G401 (cell line): ENCODE measurements around the gene CXXC5. TPM values are rescaled to one million over a fixed set of nuclear protein-coding genes. Genes with fewer than 3 reads are reported as not detected.

Experiments
- DNase-seq: peaks from one replicate; pipeline ENCODE4 v3.0.0-alpha.2; 2015; ENCODE audit warnings: low spot score
- in situ Hi-C: cut with HindIII; loops from 2 replicates; pipeline ENCODE4 v1.10.0; 2016; ENCODE audit warnings: low sequenced_read_pairs, mixed read lengths
- total RNA-seq: library from RNA; depleted of rRNA; stranded (reverse); fragments of >200 nt; shearing (Covaris generic); gene quantifications from 2 replicates; pipeline ENCODE4 v1.2.3, GENCODE V29; 2014

Gene CXXC5
- total RNA-seq, 1 experiment from 2014 or later, result 280 TPM

DNA sequence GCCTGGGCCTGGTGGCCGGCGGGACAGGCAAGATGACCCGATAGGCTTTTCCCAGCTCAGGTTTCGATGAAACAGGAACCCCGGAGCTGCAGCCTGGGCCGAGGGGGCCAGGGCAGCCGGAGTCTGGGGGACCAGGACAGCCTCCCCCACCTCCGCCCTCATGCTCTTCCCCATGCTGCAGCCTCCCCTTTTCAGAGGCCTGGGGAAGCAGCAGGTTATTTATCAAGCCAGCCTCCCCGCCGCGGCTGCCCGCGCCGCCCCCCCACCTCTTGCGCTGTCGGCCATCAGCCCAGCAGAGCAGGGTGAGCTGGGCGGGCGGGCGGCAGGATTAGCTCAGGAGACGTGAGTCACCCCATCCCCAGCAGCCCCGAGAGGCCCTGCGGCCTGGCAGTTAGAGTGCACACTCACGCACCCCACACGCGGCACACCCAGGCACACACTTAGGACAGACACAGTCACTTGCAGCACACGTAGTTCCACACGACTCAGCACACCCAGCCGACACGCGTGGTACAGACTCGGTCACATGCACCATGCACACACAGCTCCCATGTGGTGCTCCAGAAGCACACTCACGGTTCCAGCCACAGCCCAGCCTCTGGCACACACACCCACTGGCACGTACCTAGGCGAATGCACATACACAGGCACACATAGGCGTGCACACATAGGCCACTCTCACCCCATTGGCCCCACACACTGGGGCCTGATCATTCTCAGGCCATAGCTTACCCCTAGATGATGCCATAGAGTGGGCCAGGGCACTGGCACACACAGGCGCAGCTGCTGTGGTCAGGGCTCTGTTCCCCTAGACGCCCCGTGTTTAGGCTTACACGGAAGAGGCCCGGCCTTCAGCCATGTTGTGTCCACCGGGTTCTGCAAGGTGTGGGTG lies 13.0 kb downstream of the CXXC5 start:
- in situ Hi-C loops, result no loop called here
- DNase-seq, result no peak

DNA sequence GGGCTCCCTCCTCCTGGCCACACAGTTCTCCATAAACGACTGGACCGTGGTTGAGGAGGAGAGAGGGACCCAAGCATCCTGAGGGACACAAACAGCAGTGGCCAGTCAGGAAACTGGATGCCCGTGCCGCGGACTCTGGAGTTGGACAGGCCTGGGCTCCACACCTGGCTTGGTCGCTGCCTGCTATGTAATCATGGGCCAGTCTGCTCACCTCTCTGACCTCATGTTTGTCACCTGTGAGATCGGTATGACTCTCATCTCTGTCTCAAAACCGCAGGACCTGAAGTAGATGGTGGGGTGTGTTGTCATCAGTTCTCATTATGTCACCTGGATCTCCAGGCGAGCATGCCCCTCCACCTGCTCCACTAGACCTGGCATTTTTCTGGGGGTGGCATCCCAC lies 14.5 kb downstream of the CXXC5 start:
- in situ Hi-C loops, result no loop called here
- DNase-seq, result no peak

DNA sequence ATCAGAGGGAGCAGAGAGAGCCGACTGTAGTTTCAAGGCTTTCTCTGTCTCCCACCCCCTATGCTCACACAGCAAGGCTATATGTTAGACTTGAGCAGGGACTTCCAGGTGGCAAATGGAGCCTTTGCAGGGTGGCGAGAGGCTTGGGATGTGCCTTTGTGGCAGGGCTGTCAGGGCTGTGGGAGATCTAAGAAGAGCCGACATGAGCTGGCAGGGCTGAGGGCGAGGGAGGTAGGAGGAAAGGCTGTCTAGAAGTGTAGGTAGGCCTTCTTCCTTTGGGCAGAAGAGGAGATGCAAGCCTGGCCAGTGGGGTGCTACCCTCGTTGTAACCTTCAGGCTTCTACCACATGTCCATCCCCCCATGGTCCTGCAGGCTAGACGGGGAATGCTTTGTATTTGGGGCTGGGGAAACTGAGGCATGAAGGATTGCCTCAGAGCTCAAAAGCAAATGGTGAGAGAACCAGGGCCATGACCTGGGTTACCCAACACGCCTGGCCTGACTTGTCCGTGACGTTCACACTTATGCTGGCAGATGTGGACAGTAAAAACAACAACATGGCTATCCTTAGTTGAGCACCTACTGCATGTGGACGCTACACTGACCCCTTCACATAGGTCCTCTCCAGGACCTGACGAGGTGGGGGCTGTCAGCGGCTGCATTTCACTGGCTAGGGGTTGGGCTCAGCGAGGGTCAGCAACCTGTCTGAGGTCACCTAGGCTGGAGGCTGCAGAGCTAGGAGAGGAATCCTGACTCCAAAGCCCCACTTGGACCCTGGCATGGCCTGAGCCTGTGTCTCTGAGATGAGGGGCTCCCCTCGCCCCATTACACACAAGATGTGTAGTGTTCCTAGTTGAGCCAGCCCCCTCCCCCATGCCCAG lies 15.3 kb downstream of the CXXC5 start:
- DNase-seq, result no peak
- in situ Hi-C loops, result no loop called here

DNA sequence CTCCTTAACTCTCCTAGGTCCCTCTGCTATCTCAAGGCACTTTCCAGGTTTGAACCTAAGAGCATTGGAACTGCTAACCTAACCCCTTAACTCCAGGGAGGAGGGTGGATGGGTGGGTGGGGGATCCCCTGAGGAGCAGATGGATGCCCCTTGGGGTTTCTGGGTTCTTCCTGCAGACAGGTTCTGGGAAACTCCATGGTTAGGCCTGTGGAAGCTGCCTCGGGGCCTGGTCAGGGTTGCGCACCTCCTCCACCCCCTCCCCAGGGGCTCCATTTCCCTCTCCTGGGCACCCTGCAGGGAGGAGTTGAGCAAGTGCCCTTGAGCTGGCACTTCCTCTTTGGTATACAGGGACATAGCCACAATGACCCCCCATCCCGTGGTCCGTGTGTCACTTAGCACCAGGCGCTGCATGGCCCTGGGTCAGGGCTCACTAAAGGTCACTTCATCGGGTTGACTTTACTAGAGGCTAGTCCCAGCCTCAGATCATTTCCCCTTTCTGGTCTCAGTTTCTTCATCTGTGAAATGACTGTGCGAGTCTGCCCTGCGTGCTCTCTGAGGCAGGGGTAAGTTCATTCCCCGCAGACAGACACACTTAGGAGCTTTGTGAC lies 16.0 kb downstream of the CXXC5 start:
- in situ Hi-C loops, result no loop called here
- no peak for DNase-seq

DNA sequence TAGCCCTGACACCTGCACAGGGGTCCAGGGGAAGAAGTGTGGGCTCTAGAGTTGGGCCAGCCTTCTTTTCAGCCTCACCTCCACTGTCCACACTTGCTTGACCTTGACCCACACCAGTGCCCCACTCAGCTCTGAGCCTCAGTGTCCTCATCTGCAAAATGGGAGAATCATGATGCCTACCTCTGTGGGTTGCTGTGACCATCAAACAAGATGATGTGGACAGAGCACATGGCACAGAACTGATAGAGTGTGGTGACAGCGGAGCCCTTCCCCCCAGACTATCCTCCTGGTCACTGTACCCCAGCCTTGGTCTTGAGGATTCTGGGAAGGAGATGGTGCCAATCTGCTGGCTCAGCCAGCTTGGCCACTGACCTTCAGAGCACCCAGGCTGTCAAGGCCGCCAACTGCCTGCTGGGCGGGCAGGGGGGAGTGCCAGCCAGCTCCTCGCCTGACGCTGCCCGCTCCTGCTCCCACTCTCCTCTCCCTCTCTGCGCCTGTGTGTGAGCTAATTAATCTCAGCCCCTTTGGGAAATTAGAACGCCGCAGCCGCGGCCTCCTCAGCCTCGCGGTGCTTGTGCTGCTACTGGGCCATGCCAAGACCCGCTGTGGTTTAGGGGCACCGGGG lies 16.7 kb downstream of the CXXC5 start:
- in situ Hi-C loops, result no loop called here
- peak; percentile 83 for DNase-seq

DNA sequence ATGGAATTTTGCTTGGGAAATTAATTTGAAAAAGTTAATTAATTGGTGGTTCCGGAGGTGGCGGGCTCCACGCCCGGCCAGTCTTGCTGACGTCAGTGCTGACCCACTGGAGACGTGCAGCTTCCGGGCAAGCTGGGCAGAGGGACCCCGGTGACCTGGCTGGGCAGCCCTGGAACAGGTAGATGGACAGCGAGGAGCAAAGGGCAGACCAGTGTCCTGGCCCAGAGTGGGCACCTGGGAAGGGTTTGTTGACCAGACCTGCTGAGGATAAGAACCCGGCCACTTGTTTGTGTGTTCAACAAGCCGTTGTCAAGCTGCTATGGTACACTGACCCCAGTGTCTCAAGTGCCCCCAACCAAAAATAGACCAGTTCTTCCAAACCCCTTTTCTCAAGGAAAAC lies 17.5 kb downstream of the CXXC5 start:
- no peak for DNase-seq
- in situ Hi-C loops, result no loop called here

DNA sequence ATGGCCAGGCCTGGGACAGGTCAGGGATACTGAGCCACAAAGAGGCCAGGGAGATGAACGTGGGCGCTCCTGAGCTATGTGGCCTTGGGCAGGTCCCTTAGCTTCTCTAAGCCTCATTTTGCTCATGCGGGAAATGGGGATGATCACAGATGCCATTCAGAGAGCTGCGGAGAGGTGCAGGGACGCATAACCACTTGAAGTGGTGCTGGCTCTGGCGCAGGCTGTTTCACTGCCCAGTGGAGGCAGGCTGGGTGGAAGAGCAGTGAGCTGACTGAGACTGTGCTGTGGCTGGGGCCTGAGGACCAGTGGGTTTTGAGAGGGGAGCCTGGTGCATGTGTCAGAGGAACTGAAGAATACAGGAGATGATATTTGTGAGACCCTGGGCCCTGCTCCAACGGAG lies 18.4 kb downstream of the CXXC5 start:
- in situ Hi-C loops, result no loop called here
- DNase-seq, result no peak

DNA sequence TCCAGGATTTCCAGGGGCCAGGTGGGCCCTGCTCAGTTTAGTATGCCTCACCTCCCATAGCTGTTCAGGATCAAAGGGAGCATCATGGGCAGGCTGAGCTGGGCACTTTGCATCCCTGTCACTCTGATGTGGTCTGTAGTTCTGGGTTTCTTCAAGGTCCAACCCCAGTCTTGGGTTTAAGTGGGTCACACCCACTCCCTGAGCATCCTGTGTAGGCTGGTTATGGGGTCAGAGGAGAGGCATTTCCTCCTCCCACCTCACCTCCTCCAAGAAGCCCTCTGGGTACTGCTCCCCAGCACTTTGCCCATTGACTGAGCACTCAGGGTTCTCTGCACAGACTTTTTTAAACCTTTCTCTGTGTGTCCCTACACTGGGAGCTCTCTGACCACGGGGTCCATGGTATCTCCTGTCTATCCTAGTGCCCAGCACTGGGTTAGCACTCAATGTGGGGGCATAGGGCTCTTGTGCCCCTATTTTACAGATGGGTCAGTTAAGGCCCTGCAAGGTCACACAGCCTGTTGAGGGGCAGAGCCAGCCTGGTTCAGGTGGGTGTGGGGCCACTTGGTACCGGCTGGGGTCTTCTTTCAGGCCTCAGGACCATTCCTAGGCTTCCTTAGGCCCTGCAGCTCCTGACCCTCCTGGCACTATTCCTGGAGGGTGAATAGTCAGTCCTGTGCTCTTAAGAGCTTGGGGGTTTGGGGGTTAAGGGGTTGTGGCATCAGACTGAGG lies 19.0 kb downstream of the CXXC5 start:
- in situ Hi-C loops, result no loop called here
- DNase-seq, result no peak

DNA sequence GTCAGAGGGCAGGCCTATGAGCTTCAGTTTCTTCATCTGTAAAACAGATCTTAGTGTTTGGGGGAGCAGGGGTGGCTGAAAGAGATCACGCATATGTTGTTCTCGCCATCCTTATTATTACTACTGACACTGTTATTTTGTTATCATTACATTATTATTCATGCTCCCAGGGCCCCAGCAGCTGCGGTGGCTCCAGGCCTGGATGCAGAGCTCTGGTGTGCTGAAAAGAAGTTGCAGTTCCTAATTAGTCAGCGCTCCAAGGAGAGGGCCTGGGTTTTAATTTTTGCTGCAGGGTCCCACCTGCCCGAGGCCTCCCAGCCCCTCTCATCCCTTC lies 19.5 kb downstream of the CXXC5 start:
- in situ Hi-C loops, result no loop called here
- DNase-seq, result no peak

DNA sequence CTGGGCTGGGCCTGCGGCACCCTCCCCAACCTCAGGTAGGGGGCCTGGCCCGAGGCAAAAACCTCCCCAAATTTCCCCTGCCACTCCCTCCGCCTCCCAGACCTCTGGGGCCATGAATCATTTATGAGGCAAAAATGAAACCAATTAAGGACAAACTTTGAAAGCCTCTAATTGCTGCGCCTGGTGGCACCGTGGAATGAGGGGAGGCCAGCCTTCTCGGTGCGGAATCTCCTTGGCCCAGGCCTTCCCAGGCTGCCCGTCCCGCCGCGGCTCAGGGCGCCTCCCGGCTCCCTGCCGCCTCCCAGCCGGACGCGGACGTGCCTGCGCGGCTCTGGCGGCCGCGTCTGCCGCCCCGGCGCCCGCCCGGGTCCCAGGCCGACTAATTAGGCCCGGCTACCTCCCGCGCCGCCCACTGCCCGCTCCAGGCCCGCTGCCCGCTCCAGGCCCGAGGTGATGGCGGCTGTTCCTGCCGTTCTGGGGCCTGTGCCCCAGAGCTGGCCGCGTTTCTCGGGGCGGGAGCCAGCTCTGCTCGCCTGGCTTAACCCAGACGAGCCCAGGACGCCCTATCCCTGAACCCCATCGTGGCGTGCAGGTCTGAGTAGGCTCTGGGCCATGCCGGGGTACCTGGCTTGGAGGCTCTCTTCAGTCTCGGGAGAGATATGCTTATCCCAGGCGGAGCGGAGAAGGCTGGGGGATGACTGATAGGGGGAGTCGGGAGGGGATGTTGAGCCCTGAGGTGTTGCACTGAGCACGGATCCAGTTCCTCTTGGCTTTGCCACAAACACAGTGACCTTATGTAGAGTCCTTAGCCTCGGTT lies 20.1 kb downstream of the CXXC5 start:
- no peak for DNase-seq
- in situ Hi-C loops, result no loop called here

DNA sequence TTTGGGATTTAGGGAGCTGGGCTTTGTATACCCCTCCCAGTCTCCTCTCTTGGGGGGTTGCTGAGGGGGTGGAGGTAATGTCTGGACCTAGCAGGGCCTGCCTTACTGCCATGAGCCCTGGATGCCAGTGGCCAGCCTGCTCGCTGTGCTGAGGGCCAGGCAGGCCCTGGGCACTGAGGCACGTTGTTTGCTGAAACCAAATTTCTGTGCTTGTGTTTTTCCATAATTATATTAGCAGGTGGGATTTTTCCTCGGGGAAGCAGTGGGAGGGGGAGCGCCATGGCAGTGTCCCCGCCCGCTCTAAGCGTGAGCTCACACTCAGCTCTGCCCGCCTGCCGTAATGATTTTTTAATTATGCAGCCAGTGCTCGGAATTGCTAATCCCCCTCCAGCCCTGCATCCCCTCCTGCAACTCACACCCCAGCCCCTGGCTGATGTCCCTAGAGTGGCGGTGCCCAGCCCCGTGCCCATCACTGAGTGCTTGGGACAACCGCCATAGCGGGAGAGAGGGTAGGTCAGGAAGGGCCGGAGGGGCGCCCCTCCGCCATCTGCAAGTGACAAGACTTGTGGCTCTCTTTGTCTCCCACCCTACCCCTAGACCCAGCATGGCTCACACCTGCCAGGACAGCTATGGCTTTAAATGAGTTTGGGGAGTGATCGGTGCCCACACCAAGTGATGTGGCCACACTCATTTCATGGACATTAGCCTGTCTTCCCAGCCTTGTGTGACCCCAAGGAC lies 20.9 kb downstream of the CXXC5 start:
- in situ Hi-C loops, result no loop called here
- DNase-seq, result peak; percentile 69

DNA sequence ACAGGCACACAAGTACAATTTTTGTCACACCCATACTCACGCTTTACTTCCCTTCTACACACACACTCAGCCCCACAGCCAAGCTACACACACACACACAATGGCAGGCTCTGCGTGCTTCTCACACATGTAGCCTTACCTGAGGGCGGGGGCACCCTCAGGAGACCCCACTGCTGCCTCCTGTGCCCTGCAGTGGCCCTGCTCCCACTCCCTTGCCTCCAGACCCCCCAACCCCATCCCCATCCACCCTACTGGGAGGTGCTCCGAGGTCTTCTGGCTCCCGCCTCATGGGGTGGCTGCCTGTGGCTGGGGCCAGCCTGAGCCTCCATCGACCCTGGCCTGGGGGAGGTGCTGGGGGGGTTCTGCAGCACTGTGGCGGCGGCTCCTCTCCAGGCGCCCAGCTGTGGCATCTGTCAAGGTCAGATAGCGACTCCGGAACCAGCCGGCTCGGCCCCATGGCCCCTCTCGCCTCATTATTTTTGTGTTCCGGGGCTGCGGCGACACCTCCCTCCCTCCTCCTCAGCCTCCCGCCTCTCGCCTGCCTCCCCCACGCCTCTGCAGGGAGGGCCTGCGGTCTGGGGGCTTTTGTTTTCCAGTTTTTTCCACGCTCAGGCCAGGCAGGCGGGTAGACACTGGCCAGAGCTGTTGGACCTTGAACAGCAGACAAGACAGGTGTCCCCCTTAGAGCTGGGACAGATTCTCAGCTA lies 21.7 kb downstream of the CXXC5 start:
- DNase-seq, result no peak
- in situ Hi-C loops, result no loop called here

DNA sequence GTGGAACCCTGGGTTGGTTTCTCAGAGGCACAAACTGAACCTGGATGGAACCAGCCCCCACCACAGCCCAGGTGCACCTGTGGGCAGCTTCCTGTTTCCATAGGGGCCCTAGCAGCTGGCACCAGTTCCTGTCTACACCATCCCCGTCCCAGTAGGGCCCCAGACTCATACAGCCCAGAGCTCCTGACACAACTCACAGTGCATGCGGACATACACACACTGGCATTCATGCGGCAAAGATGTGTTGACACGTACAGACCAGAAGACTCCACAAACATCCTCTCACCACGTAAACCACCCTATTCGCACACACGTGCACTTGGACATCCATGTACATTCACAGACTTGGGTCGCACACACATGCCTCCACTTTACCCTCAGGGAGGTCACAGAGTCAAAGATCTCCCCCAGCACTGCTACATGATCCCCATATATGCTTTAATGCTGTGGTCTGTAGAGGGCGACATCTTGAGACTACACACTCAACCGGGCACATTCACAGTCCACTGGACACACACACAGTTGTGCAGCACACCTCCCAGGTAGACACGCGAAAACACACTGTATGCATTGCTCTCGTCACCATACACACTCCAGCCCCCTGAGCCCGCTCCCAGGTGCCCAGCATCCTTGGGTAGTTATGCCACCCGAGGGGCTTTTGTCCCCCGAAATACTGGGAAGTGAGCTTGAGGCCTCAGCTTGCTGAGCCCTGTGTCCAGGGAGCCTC lies 22.4 kb downstream of the CXXC5 start:
- no peak for DNase-seq
- in situ Hi-C loops, result no loop called here

DNA sequence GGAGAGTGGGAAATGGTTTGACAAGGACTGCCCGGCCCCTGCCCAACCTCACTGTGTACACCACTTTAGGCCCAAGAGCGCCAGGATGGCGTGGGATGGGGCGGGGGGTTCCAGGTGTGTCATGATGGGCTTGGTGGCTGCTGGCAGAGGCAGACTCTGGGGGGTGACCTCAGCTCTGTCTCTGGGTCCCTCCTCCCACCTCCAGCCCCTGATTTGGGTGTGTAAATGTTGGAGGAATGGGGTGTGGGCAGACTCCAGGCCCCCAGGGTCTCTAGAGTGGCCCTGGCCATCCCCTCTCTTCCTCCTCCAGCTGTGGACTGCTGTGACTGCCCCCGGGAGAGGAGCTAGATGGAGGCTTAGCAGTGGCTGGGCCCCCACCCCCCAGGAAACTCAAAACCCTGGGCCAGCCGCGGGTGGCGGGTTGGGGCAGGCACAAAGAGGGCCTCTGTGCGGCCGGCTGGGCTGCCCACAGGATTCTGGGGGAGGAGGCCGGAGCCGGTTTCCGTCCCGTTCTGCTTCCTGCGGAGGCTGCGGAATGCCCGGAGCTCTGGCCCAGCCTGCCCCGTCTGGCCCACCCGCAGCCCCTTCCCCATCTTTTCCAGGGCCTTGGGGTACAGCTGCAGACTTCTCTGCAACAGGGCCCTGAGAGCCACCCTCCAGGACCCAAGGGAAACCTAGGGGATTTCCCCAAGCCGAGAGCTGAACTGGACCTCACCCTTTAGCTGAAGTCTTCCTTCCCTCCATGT lies 23.1 kb downstream of the CXXC5 start:
- DNase-seq, result no peak
- in situ Hi-C loops, result no loop called here

DNA sequence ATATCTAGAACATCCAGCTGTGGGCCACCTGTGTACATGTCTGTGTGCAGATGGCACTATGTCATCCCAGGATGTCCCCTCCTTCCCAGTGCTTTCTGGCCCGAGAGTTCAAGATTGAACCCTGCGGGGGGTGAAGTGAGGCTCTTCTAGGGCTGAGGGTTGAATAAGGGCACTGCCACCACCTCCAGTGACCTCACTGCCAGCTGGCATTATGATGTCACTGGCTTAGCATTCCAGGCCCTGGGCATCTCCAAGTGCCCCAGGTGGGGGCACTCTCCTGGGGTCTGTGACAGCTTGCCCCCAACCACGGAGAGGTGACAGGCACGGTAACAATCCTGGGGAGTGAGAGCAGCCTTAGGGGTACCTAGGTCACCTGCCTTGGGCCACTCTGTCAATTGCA lies 27.1 kb downstream of the CXXC5 start:
- in situ Hi-C loops, result no loop called here
- DNase-seq, result no peak

DNA sequence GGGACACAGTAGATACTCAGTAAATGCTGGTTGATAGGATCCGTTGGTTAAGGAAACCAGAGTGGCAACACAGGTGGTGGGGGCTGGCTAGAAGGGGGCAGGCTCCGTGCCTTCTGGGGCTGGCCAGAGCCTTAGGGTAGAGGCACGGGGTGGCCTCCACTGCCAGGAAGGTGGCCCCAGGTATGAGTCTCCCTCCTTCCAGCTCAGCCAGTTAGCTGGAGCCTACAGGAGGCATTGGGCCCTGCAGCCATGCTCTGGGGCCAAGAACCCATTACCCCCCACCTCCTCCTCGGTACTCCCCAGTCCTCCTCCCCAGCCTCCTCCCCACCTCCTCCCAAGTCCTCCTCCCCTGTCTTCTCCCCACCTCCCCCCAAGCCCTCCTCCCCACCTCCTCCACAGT lies 27.7 kb downstream of the CXXC5 start:
- in situ Hi-C loops, result no loop called here
- no peak for DNase-seq
